ENCODE measurements around the gene RIT2. TPM values are rescaled to one million over a fixed set of nuclear protein-coding genes. Genes with fewer than 3 reads are reported as not detected.

Gene RIT2
- total and polyA plus RNA-seq, 2 of the 4 experiments (the other 2 are of a cell fraction) = not detected

GRCh38 chr18:43049021-43049420 is 66.5 kb downstream of the RIT2 start:
- no peak overlapping the region for H2AFZ ChIP-seq (replicated peaks; ENCODE audit: low read length, poor library complexity)
- H3K4ac ChIP-seq (ENCODE audit: low read depth, low read length) = no peak overlapping the region
- no peak overlapping the region for H2AK5ac ChIP-seq (ENCODE audit: low read depth, low read length)
- H2BK15ac ChIP-seq (ENCODE audit: low read depth, low read length) = no peak overlapping the region
- no peak overlapping the region for H3K9ac ChIP-seq (ENCODE audit: low read depth, low read length)
- no peak overlapping the region for H4K5ac ChIP-seq (ENCODE audit: low read depth, low read length)
- no peaks in the 10 kb centered on the region for H3K9me1 ChIP-seq (ENCODE audit: insufficient read depth, low read length)
- H3K4me1 ChIP-seq (ENCODE audit: control insufficient read depth, insufficient read depth, low read length) = no peaks in the 10 kb centered on the region
- no TSS peak for BruUV-seq (replicated peaks)
- POLR2A ChIA-PET (ENCODE audit: unreplicated experiment) = no interaction called here
- no peak overlapping the region for H2BK120ac ChIP-seq (ENCODE audit: low read depth, low read length)
- H2AK9ac ChIP-seq (replicated peaks; ENCODE audit: low read depth, low read length, poor library complexity) = no peak overlapping the region
- CTCF ChIA-PET = no interaction called here
- H2BK20ac ChIP-seq (ENCODE audit: low read depth, low read length) = no peak overlapping the region
- H3K14ac ChIP-seq (replicated peaks; ENCODE audit: low read depth, low read length) = no peak overlapping the region
- no peaks in the 10 kb centered on the region for H3K36me3 ChIP-seq (ENCODE audit: control insufficient read depth, insufficient read depth, low read length)
- in situ Hi-C loops (cut with MboI; ENCODE audit: low sequenced_read_pairs) (no loop called here), dilution Hi-C loops (cut with HindIII; ENCODE audit: low sequenced_read_pairs, unreplicated experiment) (no loop called here), intact Hi-C loops (cut with micrococcal nuclease) (no loop called here)
- H3K4me2 ChIP-seq (ENCODE audit: low read depth, low read length) = no peak overlapping the region
- H3K9me3 ChIP-seq (ENCODE audit: control insufficient read depth, insufficient read depth, low read length) = peaks cover 5% of the 10 kb centered on the region
- H4K8ac ChIP-seq (ENCODE audit: low read depth in 2 of 2, low read length in 2 of 2) = no peak overlapping the region
- no peak overlapping the region for H3K23ac ChIP-seq (ENCODE audit: low read depth, low read length)
- H3K27me3 ChIP-seq (ENCODE audit: control insufficient read depth, insufficient read depth, low read length) = no peaks in the 10 kb centered on the region
- no CpG with 5 or more reads among the region's 3 CpGs for WGBS, 2 experiments (ENCODE audit: extremely low coverage in 2 of 2, insufficient read length in 1 of 2)
- no peak overlapping the region for H2BK5ac ChIP-seq (ENCODE audit: low read depth, low read length, poor library complexity, severe bottlenecking)
- no peak overlapping the region for H3K4me3 ChIP-seq (ENCODE audit: insufficient read depth, low read depth, low read length)
- no peaks in the 10 kb centered on the region for H3K79me1 ChIP-seq (ENCODE audit: low read depth in 1 of 2, low read length in 2 of 2)
- no peak overlapping the region for H4K91ac ChIP-seq (ENCODE audit: insufficient read depth, low read depth, low read length)
- TF ChIP-seq CEBPB (IDR thresholded peaks at IDR 0.05; ENCODE audit: low read depth, low read length) (peak; percentile 25; the same call in 1 of the 2 replicates), CTCF (conservative IDR thresholded peaks at IDR 0.05; ENCODE audit: low read depth, low read length) (no peak)
- no peak overlapping the region for H3K18ac ChIP-seq (ENCODE audit: low read depth, low read length)
- no peak overlapping the region for H3K56ac ChIP-seq (ENCODE audit: extremely low read depth, insufficient read depth, low read length)
- no peak overlapping the region for H3K27ac ChIP-seq (ENCODE audit: insufficient read depth, low read length)
- DNase-seq (peak; percentile 17), ATAC-seq (ENCODE audit: low read depth) (no peak)
- no peaks in the 10 kb centered on the region for H4K20me1 ChIP-seq (ENCODE audit: insufficient read depth, low read length)
